T47D (cell line): ENCODE data around the gene FGF14.

Experiments used
- DNase-seq, 2 experiments: peaks; one replicate each; pipeline versions ENCODE4 v3.0.0 to v3.0.0-alpha.2; 2011 to 2012; ENCODE audit warnings: low read depth in 1 of 2, low spot score in 1 of 2
- JUND ChIP-seq: IDR thresholded peaks from 2 replicates; pipeline ENCODE4 v1.6.1; 2012; ENCODE audit warnings: low read depth
- in situ Hi-C: cut with HindIII; loops from 2 replicates; pipeline ENCODE4 v1.10.0; 2016; ENCODE audit warnings: low sequenced_read_pairs, low pct_unique_long_range_greater_than_20kb

FGF14 gene

GRCh38 chr13:101779147-101779546 lies 622.7 kb downstream of the FGF14 start:
- DNase-seq: no peak
- in situ Hi-C loops: no loop called here
- no peak for TF ChIP-seq JUND

GRCh38 chr13:101775267-101775666 lies 626.6 kb downstream of the FGF14 start:
- DNase-seq: no peak
- TF ChIP-seq JUND: no peak
- in situ Hi-C loops: no loop called here

DNA sequence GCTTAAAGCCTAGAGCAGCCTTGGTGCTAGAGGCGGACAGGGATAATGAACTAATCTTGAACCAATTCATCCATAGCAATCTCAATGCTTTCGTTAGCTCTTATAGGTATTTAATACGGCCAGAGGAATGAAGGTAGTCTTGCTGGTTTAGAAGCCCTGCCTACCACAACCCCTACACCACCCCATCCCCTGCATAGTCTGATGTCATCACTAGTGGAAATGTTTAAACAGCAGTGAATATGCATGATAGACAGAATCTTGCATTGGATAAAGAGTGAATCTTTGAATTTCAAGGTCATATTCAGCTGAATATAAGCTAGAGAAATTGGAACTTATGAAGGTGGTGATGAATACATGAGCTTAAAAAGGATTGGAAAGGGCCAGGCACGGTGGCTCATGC lies 627.5 kb downstream of the FGF14 start:
- in situ Hi-C loops: no loop called here
- no peak for TF ChIP-seq JUND
- no peak for DNase-seq

DNA sequence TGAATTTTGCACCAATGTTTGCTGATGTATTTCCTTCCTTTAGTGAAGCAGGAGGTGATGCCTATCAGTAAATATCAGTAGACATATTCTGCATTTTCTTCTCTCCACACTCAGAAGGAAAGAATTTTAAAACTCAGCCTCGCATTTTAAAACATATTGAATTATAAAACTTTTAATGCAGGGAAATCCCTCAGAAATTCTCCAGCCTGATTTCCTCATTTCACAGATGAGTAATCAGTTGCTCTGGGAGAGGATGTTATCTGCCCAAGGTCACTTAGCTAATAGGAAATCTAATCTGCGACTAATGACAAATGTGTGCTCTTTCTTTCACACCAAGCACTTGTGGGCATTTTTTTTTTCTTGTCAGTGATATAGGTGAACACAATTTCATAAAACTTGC lies 628.8 kb downstream of the FGF14 start:
- DNase-seq: no peak
- TF ChIP-seq JUND: no peak
- in situ Hi-C loops: no loop called here

- no peak for TF ChIP-seq JUND
- in situ Hi-C loops: no loop called here
- DNase-seq: no peak
These were observed 634.7 kb downstream of the FGF14 start for GRCh38 chr13:101767131-101767530.

- TF ChIP-seq JUND: no peak
- no peak for DNase-seq
- in situ Hi-C loops: no loop called here
These were observed 638.7 kb downstream of the FGF14 start for GRCh38 chr13:101763191-101763590.

DNA sequence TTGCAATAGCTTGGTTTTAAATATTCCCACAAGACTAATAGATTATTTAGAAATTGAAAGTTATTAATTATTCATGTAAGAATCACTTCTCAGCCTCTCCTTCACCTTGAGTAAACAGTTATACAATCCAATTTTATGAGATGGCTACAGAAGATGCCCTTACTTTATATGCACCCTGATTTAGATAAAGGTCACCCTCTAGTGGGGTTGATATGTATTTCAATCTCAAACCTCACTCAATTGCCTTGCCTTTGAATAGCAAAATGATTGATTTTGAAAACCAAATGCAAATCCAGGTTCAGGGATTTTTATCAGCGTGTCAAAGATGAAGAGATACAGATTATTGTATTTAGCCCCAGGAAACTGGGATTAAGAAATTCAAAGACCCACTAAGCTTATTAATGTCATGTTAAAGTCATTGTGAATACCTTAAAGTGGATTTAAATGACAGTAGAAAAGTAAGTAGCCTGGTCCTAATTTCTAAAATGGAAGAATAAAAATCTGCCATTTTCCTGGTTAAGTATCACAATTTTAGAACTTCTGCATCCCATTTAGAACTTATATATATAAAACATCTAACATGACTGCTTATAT lies 644.3 kb downstream of the FGF14 start:
- DNase-seq: peak; percentile 3 to 39
- in situ Hi-C loops: no loop called here
- TF ChIP-seq JUND: no peak

- TF ChIP-seq JUND: no peak
- no peak for DNase-seq
- in situ Hi-C loops: no loop called here
These were observed 646.5 kb downstream of the FGF14 start for GRCh38 chr13:101755228-101755887.

DNA sequence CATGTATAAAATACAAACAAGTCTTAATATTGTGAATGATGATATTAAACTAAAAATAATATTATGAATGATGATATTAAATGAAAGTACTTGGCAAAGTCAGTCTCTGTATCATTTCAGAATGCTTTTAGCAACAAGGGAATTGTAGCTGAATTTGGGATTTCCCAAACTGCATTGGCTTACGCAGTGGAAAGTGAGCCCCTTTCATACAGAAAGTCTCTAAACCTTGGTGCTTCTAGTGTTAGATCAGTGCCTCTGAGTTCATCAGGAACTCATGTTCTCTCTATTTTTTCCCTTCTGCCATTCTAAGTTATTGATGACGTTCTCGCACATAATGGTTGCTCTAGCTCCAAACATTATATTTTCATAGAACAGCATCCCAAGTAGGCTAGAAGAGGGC lies 649.4 kb downstream of the FGF14 start:
- in situ Hi-C loops: no loop called here
- no peak for DNase-seq
- TF ChIP-seq JUND: no peak

GRCh38 chr13:101751488-101751887 lies 650.4 kb downstream of the FGF14 start:
- TF ChIP-seq JUND: no peak
- in situ Hi-C loops: no loop called here
- DNase-seq: peak in 1 of 2 experiments; percentile 38

DNA sequence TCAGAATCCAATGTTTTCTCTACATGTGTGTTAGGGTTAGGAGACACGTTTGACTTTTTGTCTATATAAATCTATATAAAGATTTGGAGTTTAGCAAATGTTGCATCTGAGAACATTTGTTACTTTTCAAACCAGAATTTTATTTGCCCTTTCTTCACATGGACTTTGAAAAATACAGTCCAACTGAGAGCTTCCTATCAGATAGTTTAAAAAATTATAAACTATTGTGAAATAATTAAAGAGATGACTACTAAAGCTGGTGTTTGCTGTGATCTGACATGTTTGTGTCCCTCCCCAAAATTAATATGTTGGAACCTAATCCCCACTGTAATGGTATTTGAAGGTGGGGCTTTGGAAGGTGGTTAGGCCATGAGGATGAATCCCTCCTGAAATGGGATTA lies 652.3 kb downstream of the FGF14 start:
- TF ChIP-seq JUND: no peak
- in situ Hi-C loops: no loop called here
- DNase-seq: no peak

- no peak for DNase-seq
- no peak for TF ChIP-seq JUND
- in situ Hi-C loops: no loop called here
These were observed 654.8 kb downstream of the FGF14 start for GRCh38 chr13:101747039-101747438.

- no peak for TF ChIP-seq JUND
- in situ Hi-C loops: no loop called here
These were observed 655.3 kb downstream of the FGF14 start for GRCh38 chr13:101746513-101746912.

More at GRCh38 chr13:101746513-101746912, 655.3 kb downstream of the FGF14 start:
- no peak for DNase-seq
